OCI-LY3 (cell line): ENCODE data around the gene CILP2.

ENCODE experiments used
- EZH2phosphoT487 ChIP-seq: fragments of 200-600 bp; shearing (Covaris generic); IDR thresholded peaks from 2 replicates; pipeline ENCODE4 v1.6.1; 2018; ENCODE audit warnings: antibody characterized with exemption, mixed run types, low read depth
- TF ChIP-seq, protein P1 (sequence below): fragments of 200-600, 300-600 bp; sonication (generic); IDR thresholded peaks from 2 replicates; pipeline ENCODE4 v1.5.1; 2014; ENCODE audit warnings: antibody characterized with exemption, low read length, low read depth

DNA sequence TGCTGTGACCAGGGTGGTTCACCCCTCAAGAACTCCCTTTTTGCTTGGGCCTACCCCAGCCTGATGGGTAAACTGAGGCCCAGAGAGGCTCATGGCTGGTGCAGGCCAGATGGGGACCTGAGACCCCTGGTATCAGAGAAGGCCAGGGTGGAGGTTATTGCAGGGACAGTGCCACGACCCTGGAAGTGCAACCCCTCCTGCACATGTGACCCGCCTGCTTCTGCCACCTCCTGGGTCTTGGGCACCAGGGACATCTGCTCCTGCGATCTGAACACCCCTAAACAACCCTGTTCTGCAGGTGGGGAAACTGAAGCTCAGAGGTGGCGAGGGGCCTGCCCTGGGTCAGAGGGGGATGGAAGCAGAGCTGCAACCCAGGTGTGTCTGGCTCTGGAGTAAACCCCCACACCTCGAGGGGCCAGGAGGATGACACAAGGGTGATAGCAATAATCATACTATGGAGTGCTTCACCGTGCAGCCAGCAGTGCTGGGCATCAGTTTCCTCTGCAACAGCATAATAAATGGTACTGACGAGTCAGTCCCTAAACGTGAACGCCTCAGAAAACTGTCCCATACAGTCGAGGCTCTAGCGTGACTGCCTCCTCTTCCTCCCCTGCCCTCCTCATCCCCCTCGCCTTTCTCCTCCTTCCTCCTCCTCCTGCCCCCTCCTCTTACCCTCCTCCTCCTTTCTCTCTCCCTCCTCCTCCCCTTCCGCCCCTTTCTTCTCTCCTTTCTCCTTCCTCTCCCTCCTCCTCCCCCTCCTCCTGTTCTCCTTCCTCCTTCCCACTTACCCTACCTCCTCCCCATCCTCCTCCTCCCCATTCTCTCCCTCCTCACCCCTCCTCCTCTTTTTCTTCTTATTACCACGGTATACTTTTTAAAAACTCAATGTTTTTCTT lies 5.0 kb upstream of the CILP2 start:
- TF ChIP-seq, protein P1, sequence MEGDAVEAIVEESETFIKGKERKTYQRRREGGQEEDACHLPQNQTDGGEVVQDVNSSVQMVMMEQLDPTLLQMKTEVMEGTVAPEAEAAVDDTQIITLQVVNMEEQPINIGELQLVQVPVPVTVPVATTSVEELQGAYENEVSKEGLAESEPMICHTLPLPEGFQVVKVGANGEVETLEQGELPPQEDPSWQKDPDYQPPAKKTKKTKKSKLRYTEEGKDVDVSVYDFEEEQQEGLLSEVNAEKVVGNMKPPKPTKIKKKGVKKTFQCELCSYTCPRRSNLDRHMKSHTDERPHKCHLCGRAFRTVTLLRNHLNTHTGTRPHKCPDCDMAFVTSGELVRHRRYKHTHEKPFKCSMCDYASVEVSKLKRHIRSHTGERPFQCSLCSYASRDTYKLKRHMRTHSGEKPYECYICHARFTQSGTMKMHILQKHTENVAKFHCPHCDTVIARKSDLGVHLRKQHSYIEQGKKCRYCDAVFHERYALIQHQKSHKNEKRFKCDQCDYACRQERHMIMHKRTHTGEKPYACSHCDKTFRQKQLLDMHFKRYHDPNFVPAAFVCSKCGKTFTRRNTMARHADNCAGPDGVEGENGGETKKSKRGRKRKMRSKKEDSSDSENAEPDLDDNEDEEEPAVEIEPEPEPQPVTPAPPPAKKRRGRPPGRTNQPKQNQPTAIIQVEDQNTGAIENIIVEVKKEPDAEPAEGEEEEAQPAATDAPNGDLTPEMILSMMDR = no peak
- no peak for TF ChIP-seq EZH2phosphoT487
